NT2/D1 (cell line): ENCODE measurements around the gene HBE1.

Experiments used
- SUZ12 ChIP-seq: IDR thresholded peaks from 2 replicates; pipeline ENCODE4 v1.6.1; 2011; ENCODE audit not compliant: insufficient read length, insufficient read depth; ENCODE audit errors: extremely low read depth
- YY1 ChIP-seq: IDR thresholded peaks from 2 replicates; pipeline ENCODE4 v1.6.1; 2011; ENCODE audit not compliant: insufficient read length, insufficient read depth
- ZNF274 ChIP-seq: IDR thresholded peaks from 2 replicates; pipeline ENCODE4 v1.6.1; 2011; ENCODE audit warnings: mild to moderate bottlenecking, low read depth, low read length

- TF ChIP-seq YY1 (no peak), ZNF274 (no peak), SUZ12 (no peak)
Observed at GRCh38 chr11:5232176-5232575, 37.6 kb downstream of the HBE1 start.
